Smooth muscle cell (in vitro differentiated cells): ENCODE results near the gene NOXA1. TPM values are rescaled to one million over a fixed set of nuclear protein-coding genes. Genes with fewer than 3 reads are reported as not detected.

Source experiments
- DNase-seq: peaks from one replicate; lab custom pipeline; 2025; ENCODE audit not compliant: unreplicated experiment; lab: John Stamatoyannopoulos, UW
- H2AFZ ChIP-seq: fragments of 200-600 bp; sonication (generic); 2 replicates; pipeline ENCODE4 v1.6.0; 2016; ENCODE audit warnings: antibody characterized with exemption, low read depth, mild to moderate bottlenecking
- H3F3A ChIP-seq: fragments of 200-600 bp; sonication (generic); 2 replicates; pipeline ENCODE4 v1.6.0; 2017; ENCODE audit warnings: antibody characterized with exemption, low read depth
- H3K27ac ChIP-seq: fragments of 200-600 bp; sonication (generic); 2 replicates; pipeline ENCODE4 v1.5.1; 2016; ENCODE audit warnings: low read depth, mild to moderate bottlenecking
- H3K27me3 ChIP-seq: fragments of 200-600 bp; sonication (generic); 2 replicates; pipeline ENCODE4 v1.6.1; 2016; ENCODE audit warnings: low read depth, mild to moderate bottlenecking
- H3K36me3 ChIP-seq: fragments of 200-600 bp; sonication (generic); 2 replicates; pipeline ENCODE4 v1.5.1; 2016; ENCODE audit warnings: low read depth
- H3K4me1 ChIP-seq: fragments of 200-600 bp; sonication (generic); 2 replicates; pipeline ENCODE4 v1.5.1; 2016; ENCODE audit warnings: low read depth
- H3K4me2 ChIP-seq: fragments of 200-600 bp; sonication (generic); 2 replicates; pipeline ENCODE4 v1.6.0; 2016; ENCODE audit warnings: mild to moderate bottlenecking
- H3K4me3 ChIP-seq: fragments of 200-600 bp; sonication (generic); 2 replicates; pipeline ENCODE4 v1.5.1; 2016; ENCODE audit warnings: mild to moderate bottlenecking
- H3K79me2 ChIP-seq: fragments of 200-600 bp; sonication (generic); 2 replicates; pipeline ENCODE4 v1.6.0; 2016; ENCODE audit warnings: low read depth, mild to moderate bottlenecking
- H3K9ac ChIP-seq: fragments of 200-600 bp; sonication (generic); 2 replicates; pipeline ENCODE4 v1.6.0; 2016; ENCODE audit warnings: low read depth
- H3K9me3 ChIP-seq: fragments of 200-600 bp; sonication (generic); replicated peaks from 2 replicates; pipeline ENCODE4 v1.5.1; 2016; ENCODE audit warnings: low read depth
- H4K20me1 ChIP-seq: fragments of 200-600 bp; sonication (generic); 2 replicates; pipeline ENCODE4 v1.6.0; 2016; ENCODE audit warnings: low read depth
- CTCF ChIP-seq: fragments of 200-600 bp; sonication (generic); IDR thresholded peaks from 2 replicates; pipeline ENCODE4 v1.5.1; 2017; ENCODE audit warnings: borderline replicate concordance, mild to moderate bottlenecking, antibody characterized with exemption; ENCODE audit not compliant: insufficient read depth, poor library complexity, severe bottlenecking
- WGBS: methylation state at CpG from one replicate; pipeline ENCODE4 v1.1.7; 2016; ENCODE audit warnings: low lambda C conversion rate; 5-methylcytosine and 5-hydroxymethylcytosine counted together
- polyA plus RNA-seq: library from polyadenylated mRNA; unstranded; fragments of >200 nt; fragmentation: Nextera tagmentation; extraction: Ambion mirVana; gene quantifications from 2 replicates; pipeline ENCODE4 v1.2.1, GENCODE V29; 2016
- total RNA-seq: library from RNA; depleted of rRNA; stranded (reverse); fragments of >200 nt; gene quantifications from 2 replicates; pipeline ENCODE4 v1.2.3, GENCODE V29; 2014

Gene NOXA1
- total and polyA plus RNA-seq, 2 experiments from 2014 or later = 0.09 to 0.81 TPM

GRCh38 chr9:137478962-137479861, 56.0 kb downstream of the NOXA1 start:
- no peak overlapping the region for H3K4me2 ChIP-seq
- no peak for DNase-seq
- H3K4me3 ChIP-seq = no peak overlapping the region

GRCh38 chr9:137479892-137480685, 56.9 kb downstream of the NOXA1 start:
- Histone ChIP-seq H3K9ac (no peak overlapping the region), H3K36me3 (no peaks in the 10 kb centered on the region), H3K9me3 (peaks cover 4% of the 10 kb centered on the region), H3K4me2 (no peak overlapping the region), H2AFZ (no peak overlapping the region), H3K4me3 (no peak overlapping the region), H3K79me2 (no peaks in the 10 kb centered on the region), H3F3A (no peaks in the 10 kb centered on the region), H3K27me3 (no peaks in the 10 kb centered on the region), H3K4me1 (no peaks in the 10 kb centered on the region), H3K27ac (no peak overlapping the region), H4K20me1 (no peaks in the 10 kb centered on the region)
- 91% methylated on average over 32 of the region's 32 CpGs for WGBS
- no peak for DNase-seq
- no peak for TF ChIP-seq CTCF

More at GRCh38 chr9:137478962-137479861, 56.0 kb downstream of the NOXA1 start:
- WGBS = 85% methylated on average over 36 of the region's 36 CpGs
- H2AFZ ChIP-seq = no peak overlapping the region
- H3F3A ChIP-seq = no peaks in the 10 kb centered on the region
- no peak for TF ChIP-seq CTCF
- H3K79me2 ChIP-seq = no peaks in the 10 kb centered on the region
- H3K27ac ChIP-seq = no peak overlapping the region
- no peaks in the 10 kb centered on the region for H4K20me1 ChIP-seq
- H3K36me3 ChIP-seq = no peaks in the 10 kb centered on the region
- no peak overlapping the region for H3K9ac ChIP-seq
- peaks cover 4% of the 10 kb centered on the region for H3K9me3 ChIP-seq
- H3K4me1 ChIP-seq = no peaks in the 10 kb centered on the region
- no peaks in the 10 kb centered on the region for H3K27me3 ChIP-seq

GRCh38 chr9:137480686-137481683, 57.8 kb downstream of the NOXA1 start:
- Histone ChIP-seq H3K9me3 (peaks cover under 1% of the 10 kb centered on the region), H3K4me3 (no peak overlapping the region), H3K27me3 (no peaks in the 10 kb centered on the region), H2AFZ (no peak overlapping the region), H3K4me1 (no peaks in the 10 kb centered on the region), H3K9ac (no peak overlapping the region), H3K27ac (no peak overlapping the region), H3K4me2 (no peak overlapping the region), H3K79me2 (no peaks in the 10 kb centered on the region), H3K36me3 (no peaks in the 10 kb centered on the region), H3F3A (no peaks in the 10 kb centered on the region), H4K20me1 (no peaks in the 10 kb centered on the region)
- no peak for DNase-seq
- WGBS = 97% methylated on average over 38 of the region's 38 CpGs
- TF ChIP-seq CTCF = no peak
